ENCODE measurements around the gene BMF.

DNA sequence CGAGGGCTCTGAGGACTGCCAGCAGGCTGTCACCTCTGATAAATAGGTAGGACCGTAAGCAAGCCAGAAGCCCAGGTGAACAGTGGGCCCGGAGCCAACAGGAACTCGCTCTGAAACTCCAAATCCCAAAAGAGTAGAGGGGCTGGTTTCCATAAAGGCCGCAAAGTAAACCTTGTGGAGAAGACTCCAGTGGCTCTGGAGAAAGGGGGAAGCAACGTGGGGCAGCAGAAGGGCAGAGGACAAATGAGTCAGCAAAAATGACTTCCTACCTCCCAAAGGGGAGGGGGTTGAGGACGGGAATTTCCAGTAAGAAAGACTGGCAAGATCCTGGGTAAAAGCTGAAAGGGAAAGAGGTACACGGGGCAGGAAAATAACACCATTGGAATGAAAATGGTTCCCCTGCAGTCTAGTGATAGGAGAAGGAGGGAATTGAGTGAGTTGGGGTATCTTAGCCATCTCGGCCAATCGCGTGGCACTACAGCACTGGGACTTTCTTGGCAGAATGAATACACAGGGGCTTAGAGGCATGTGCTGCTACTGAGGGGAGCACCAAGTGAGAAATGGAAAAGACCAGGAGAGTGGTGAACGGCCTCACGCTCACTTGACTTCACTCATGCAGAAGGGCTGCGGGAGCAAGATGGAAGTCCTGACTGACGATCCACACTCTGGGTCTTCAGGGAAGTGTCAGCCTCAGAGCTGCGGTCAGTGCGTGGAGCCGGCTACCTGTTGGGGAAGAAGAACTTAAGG lies 33.2 kb downstream of the BMF start:
- TF ChIP-seq CTCF (IDR thresholded peaks at IDR 0.05) (no peak), POLR2A (IDR thresholded peaks at IDR 0.05) (no peak)
